PC-9 (cell line): ENCODE measurements around the gene PRPH.

Experiments
- EZH2 ChIP-seq: fragments of 200-600 bp; sonication (generic); IDR thresholded peaks from 2 replicates; pipeline ENCODE4 v1.8.0; 2017; ENCODE audit warnings: antibody characterized with exemption, low read depth
- TF ChIP-seq, protein P1 (sequence below): fragments of 200-600 bp; sonication (generic); conservative IDR thresholded peaks from 2 replicates; pipeline ENCODE4 v1.6.1; 2017; ENCODE audit warnings: mixed run types, antibody characterized with exemption, mild to moderate bottlenecking, moderate library complexity

DNA sequence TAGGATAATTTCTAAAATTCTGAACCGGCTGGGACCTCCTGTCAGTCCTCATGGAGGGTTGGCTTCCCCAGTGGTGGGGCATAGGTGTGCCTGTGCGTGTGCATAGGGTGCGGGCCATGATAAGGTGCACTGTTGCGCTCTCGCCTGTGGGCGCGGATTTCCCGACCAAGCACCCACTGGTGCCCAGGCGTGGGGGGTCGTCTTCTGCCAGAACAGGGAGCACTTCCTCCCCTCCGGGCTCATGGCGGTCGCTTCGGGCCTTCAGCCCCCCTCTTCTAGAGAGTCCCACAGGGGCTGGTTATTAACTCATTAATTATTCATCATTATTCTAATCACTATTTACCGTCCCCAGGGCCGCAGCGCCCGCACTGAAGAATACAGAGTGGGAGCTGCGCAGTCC, 39.3 kb downstream of the PRPH start:
- TF ChIP-seq, protein P1, sequence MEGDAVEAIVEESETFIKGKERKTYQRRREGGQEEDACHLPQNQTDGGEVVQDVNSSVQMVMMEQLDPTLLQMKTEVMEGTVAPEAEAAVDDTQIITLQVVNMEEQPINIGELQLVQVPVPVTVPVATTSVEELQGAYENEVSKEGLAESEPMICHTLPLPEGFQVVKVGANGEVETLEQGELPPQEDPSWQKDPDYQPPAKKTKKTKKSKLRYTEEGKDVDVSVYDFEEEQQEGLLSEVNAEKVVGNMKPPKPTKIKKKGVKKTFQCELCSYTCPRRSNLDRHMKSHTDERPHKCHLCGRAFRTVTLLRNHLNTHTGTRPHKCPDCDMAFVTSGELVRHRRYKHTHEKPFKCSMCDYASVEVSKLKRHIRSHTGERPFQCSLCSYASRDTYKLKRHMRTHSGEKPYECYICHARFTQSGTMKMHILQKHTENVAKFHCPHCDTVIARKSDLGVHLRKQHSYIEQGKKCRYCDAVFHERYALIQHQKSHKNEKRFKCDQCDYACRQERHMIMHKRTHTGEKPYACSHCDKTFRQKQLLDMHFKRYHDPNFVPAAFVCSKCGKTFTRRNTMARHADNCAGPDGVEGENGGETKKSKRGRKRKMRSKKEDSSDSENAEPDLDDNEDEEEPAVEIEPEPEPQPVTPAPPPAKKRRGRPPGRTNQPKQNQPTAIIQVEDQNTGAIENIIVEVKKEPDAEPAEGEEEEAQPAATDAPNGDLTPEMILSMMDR, result no peak
- TF ChIP-seq EZH2, result no peak
